Activated CD4-positive, alpha-beta T cell treated with anti-CD3 and anti-CD28 coated beads, Interleukin-2, amount 50 U/mL, for 4 hours (primary cell): ENCODE results near the gene EGR1.

ENCODE experiments used
- DNase-seq, 2 experiments: peaks; one replicate each; pipeline ENCODE4 v3.0.0-alpha.2; 2020

The EGR1 gene

DNA sequence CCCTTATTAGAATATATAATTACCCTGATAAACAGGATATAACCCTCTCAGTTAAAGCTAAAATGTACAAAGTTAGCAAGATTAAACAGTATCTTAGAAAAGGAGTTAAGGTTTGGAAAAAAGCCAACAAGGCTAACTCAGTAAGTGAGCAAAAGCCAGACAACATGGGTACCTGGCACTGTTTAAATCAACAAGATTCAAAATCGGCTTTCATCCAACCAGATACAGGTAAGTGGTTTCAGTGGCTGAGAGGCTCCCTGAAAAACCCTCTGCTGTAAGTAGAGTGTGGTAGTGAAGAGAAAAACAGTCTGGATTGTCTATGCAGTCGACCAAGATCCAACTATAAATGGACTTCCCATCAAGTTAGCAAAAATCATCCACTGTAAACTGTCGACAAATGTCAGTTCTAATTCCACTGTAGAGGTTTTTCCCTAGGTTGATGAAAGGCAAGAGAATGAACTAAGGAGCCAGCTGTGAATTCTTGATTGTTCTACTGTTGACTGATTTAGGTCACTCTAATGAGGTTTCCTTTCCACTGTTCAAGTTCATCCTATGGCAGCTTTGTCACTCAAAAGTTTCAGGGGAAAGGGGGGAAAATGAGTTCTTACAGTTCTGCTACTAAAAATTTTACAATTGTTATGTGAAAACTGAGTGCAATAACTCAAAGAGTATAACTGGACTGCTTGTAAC lies 50.4 kb downstream of the EGR1 start:
- DNase-seq: no peak

DNA sequence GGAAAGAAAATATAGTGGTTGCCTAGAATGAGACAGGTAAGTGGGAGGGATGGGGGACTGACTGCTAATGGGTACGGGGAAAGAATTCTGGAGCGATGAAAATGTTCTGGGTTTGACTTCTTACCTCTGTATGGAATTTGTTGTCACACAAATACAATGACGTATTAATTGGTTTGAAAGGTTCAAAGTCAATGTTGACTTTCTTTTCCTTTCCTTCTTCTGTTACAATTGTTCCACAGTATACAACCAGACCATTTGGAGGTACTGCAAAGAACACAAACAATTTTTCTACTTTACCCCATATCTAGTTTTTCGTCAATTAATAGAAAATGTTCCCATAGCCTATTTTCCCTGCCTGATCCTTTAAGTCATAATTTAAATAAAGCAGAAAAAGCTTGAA lies 52.2 kb downstream of the EGR1 start:
- DNase-seq: no peak
